Coronary artery (tissue), 2 donors: ENCODE measurements around the gene RADIL.

ENCODE experiments used
- DNase-seq: peaks from one replicate; pipeline ENCODE4 v3.0.0-alpha.2; 2017; ENCODE audit warnings: low spot score
- H3K27ac ChIP-seq, 2 donors: fragments of 200-600 bp; sonication (generic); one replicate each; pipeline ENCODE4 v1.5.1; 2016 to 2019
- H3K4me3 ChIP-seq: fragments of 200-600 bp; sonication (generic); 2 replicates; pipeline ENCODE4 v1.5.1; 2016; ENCODE audit warnings: mild to moderate bottlenecking, moderate library complexity
- TF ChIP-seq, protein P1 (sequence below): fragments of 200-600 bp; sonication (generic); IDR thresholded peaks from one replicate; pipeline ENCODE4 v1.5.1; 2019; ENCODE audit warnings: antibody characterized with exemption

RADIL gene

GRCh38 chr7:4871930-4872675 is 11.4 kb downstream of the RADIL start:
- no peak overlapping the region for H3K4me3 ChIP-seq
- TF ChIP-seq, protein P1, sequence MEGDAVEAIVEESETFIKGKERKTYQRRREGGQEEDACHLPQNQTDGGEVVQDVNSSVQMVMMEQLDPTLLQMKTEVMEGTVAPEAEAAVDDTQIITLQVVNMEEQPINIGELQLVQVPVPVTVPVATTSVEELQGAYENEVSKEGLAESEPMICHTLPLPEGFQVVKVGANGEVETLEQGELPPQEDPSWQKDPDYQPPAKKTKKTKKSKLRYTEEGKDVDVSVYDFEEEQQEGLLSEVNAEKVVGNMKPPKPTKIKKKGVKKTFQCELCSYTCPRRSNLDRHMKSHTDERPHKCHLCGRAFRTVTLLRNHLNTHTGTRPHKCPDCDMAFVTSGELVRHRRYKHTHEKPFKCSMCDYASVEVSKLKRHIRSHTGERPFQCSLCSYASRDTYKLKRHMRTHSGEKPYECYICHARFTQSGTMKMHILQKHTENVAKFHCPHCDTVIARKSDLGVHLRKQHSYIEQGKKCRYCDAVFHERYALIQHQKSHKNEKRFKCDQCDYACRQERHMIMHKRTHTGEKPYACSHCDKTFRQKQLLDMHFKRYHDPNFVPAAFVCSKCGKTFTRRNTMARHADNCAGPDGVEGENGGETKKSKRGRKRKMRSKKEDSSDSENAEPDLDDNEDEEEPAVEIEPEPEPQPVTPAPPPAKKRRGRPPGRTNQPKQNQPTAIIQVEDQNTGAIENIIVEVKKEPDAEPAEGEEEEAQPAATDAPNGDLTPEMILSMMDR: no peak
- no peak overlapping the region for H3K27ac ChIP-seq
- no peak for DNase-seq

DNA sequence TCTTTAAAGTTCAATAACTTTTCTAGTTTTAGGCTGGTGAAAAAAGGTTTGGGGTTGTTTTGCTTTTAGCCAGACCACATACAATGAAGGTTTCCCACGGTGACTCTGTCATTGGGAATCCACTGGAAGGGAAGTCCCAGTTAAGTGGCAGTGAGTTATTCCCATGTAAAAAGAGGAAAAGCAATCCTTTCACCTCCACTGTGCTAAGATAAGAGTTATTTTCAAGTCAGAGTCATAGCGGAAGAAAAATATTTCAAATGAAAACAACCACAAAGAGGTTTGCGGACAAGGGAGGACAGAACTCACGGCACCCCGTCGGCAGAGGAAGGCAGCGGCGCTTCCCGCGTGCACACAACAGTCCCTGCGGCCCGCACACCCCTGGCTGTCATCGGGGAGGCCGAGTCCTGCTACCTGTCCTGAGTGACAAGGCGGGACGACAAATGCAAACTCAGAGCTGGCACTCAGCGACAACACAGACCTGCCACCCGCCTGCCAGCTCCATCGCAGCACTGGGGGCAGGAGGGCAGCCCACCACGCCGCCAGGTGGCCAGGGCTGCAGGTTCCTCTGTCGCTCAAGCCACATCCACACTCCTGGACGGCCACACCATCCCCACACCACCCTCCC is 12.3 kb downstream of the RADIL start:
- DNase-seq: no peak
- Histone ChIP-seq H3K27ac (no peak overlapping the region), H3K4me3 (no peak overlapping the region)
- TF ChIP-seq, protein P1: no peak

GRCh38 chr7:4868493-4868892 is 15.0 kb downstream of the RADIL start:
- DNase-seq: no peak
- TF ChIP-seq, protein P1: no peak
- H3K27ac ChIP-seq: no peak overlapping the region
- H3K4me3 ChIP-seq: no peak overlapping the region

DNA sequence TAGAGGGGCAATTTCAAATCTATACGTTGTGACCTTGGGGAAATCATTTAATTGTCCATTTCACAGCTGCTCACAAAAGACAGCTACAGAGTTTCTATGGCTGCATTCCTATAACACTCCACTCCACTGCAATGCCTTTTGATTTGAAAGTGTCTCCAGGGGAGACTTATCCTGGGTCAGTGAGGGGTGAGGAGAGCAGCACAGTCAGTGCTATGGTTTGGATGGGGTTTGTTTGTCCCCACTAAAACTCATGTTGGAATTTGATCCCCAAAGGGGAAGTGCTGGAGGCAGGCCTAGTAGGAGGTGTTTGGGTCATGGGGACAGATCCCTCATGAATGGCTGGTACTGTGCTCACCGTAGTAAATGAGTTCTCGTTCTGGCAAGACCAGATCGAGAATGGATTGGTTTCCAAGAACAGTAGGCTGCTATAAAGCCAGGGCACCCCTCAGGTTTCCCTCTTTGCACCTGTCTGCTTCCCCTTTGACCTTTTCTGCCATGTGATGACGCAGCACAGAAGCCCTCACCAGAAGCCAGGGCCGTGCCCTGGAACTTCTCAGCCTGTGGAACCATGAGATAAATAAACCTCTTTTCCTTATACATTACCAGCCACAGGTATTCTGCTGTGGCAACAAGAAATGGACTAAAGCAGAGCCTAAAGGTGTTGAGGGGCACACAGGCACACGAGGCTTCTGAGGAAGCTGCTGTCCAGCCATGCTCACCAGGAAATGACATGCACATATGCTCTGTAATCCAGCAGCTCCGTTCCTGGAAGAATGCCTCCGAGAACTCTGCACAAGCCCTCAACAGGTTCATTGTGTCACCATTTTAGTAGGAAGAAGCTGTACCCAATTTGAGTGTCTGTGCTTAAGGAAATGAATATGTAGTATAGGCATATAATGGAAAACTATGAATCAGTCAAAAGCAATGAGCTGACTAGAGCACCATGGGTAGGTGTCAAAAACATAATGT is 16.7 kb downstream of the RADIL start:
- DNase-seq: no peak
- Histone ChIP-seq H3K27ac (no peak overlapping the region), H3K4me3 (no peak overlapping the region)
- TF ChIP-seq, protein P1: no peak

- no peak overlapping the region for H3K27ac ChIP-seq
- TF ChIP-seq, protein P1: no peak
- DNase-seq: peak; percentile 16
Observed at GRCh38 chr7:4862156-4862555, 21.4 kb downstream of the RADIL start.

GRCh38 chr7:4861673-4862072 is 21.8 kb downstream of the RADIL start, which contains the start of gene PAPOLB:
PAPOLB (minus strand) TSS chr7:4862030; CDS start chr7:4861810, 220 bp downstream.
- peak; percentile 50 for DNase-seq
- H3K4me3 ChIP-seq: peak within 1 kb of the TSS; percentile 65
- TF ChIP-seq, protein P1: no peak
- no peak within 1 kb of the TSS for H3K27ac ChIP-seq

More at GRCh38 chr7:4862156-4862555, 21.4 kb downstream of the RADIL start:
- peak overlapping the region; percentile 65 for H3K4me3 ChIP-seq
